ENCODE measurements around the gene PAH.

- TF ChIP-seq EZH2 (IDR thresholded peaks at IDR 0.05; ENCODE audit: insufficient read depth, poor library complexity, severe bottlenecking) (no peak), EZH2phosphoT487 (IDR thresholded peaks at IDR 0.05; ENCODE audit: insufficient read depth, low read depth) (no peak)
These were observed 43.9 kb upstream of the PAH start for GRCh38 chr12:102960766-102961465.

Data from GM23248 (cell line).